GM23248 (cell line): ENCODE measurements around the gene SYNPO2.

Source experiments
- EZH2 ChIP-seq: fragments of 200-600 bp; sonication (generic); IDR thresholded peaks from 2 replicates; pipeline ENCODE4 v1.6.1; 2018; ENCODE audit warnings: antibody characterized with exemption, mild to moderate bottlenecking; ENCODE audit not compliant: insufficient read depth, poor library complexity, severe bottlenecking
- EZH2phosphoT487 ChIP-seq: fragments of 200-600 bp; sonication (generic); IDR thresholded peaks from 2 replicates; pipeline ENCODE4 v1.6.1; 2018; ENCODE audit warnings: antibody characterized with exemption, moderate library complexity, mild to moderate bottlenecking, low read depth; ENCODE audit not compliant: insufficient read depth

- TF ChIP-seq EZH2 (no peak), EZH2phosphoT487 (no peak)
Measured at GRCh38 chr4:118950224-118950623, 61.6 kb downstream of the SYNPO2 start.
